Activated naive CD4-positive, alpha-beta T cell treated with anti-CD3 and anti-CD28 coated beads for 36 hours (primary cell): Measurements from ENCODE around the gene MTF1. TPM values are rescaled to one million over a fixed set of nuclear protein-coding genes. Genes with fewer than 3 reads are reported as not detected.
A peak's percentile ranks its signal among the peaks of the same experiment; 100 is the strongest.

ENCODE experiments used
- CTCF ChIA-PET: fragments of 350-600 bp; sonication (Branson Sonifier 250); formaldehyde crosslinking; loops from one replicate; lab custom pipeline; 2021; ENCODE audit warnings: antibody characterized with exemption; lab: Charles Lee
- DNase-seq: peaks from one replicate; pipeline ENCODE4 v3.0.0-alpha.2; 2020
- H3K27ac Mint-ChIP-seq: one replicate; pipeline ENCODE4 v1.8.0; 2021; ENCODE audit warnings: mild to moderate bottlenecking, mixed read lengths
- H3K27me3 Mint-ChIP-seq: one replicate; pipeline ENCODE4 v1.8.0; 2021; ENCODE audit warnings: low read depth, mixed read lengths
- H3K36me3 Mint-ChIP-seq: one replicate; pipeline ENCODE4 v1.8.0; 2021; ENCODE audit warnings: low read depth, mixed read lengths
- H3K4me1 Mint-ChIP-seq: one replicate; pipeline ENCODE4 v1.8.0; 2021; ENCODE audit warnings: low read depth, mixed read lengths
- H3K4me3 Mint-ChIP-seq: one replicate; pipeline ENCODE4 v1.8.0; 2021; ENCODE audit warnings: mild to moderate bottlenecking, moderate library complexity, mixed read lengths
- H3K9me3 Mint-ChIP-seq: one replicate; pipeline ENCODE4 v1.8.0; 2021; ENCODE audit warnings: mixed read lengths
- intact Hi-C: fragments of 100-400 bp; cut with micrococcal nuclease; formaldehyde crosslinking; loops from one replicate; pipeline ENCODE4 v1.15.1; 2023
- total RNA-seq, 2 experiments: library from RNA; stranded (reverse); gene quantifications; one replicate each; pipeline ENCODE4 v1.2.3, GENCODE V29; 2021

Gene MTF1
- total RNA-seq, 2 experiments from 2014 or later = 18.9 to 19.1 TPM

- H3K4me3 Mint-ChIP-seq = peak overlapping the region; percentile 39
- peak; percentile 27 for DNase-seq
- H3K27ac Mint-ChIP-seq = peak overlapping the region; percentile 50
- CTCF ChIA-PET = interaction anchor here (0.6 to 4.7 kb wide), 3 partner anchors 9 to 26 kb away, joined by 3 to 22 read pairs (median 4); partner anchors contain the start of gene MTF1
- intact Hi-C loops = no loop called here
- peaks cover 6% of the 10 kb centered on the region for H3K36me3 Mint-ChIP-seq
- H3K9me3 Mint-ChIP-seq = no peaks in the 10 kb centered on the region
- H3K4me1 Mint-ChIP-seq = peaks cover 38% of the 10 kb centered on the region
- H3K27me3 Mint-ChIP-seq = no peaks in the 10 kb centered on the region
Measured at GRCh38 chr1:37846647-37847339, 12.6 kb downstream of the MTF1 start.

GRCh38 chr1:37845786-37846185 is 13.6 kb downstream of the MTF1 start:
- peaks cover 38% of the 10 kb centered on the region for H3K4me1 Mint-ChIP-seq
- intact Hi-C loops = no loop called here

GRCh38 chr1:37845049-37845646 is 14.2 kb downstream of the MTF1 start:
- Mint-ChIP-seq H3K4me3 (no peak overlapping the region), H3K27ac (no peak overlapping the region), H3K36me3 (peaks cover 6% of the 10 kb centered on the region), H3K9me3 (no peaks in the 10 kb centered on the region), H3K4me1 (peaks cover 38% of the 10 kb centered on the region), H3K27me3 (no peaks in the 10 kb centered on the region)
- no peak for DNase-seq
- CTCF ChIA-PET = interaction anchor here (4.7 kb wide), 1 partner anchor 15 kb away, joined by 22 read pairs; the partner anchor contains the start of gene MTF1
- intact Hi-C loops = no loop called here

More at GRCh38 chr1:37845786-37846185, 13.6 kb downstream of the MTF1 start:
- CTCF ChIA-PET = interaction anchor here (4.7 kb wide), 1 partner anchor 14 kb away, joined by 22 read pairs; the partner anchor contains the start of gene MTF1
- Mint-ChIP-seq H3K4me3 (no peak overlapping the region), H3K27me3 (no peaks in the 10 kb centered on the region), H3K36me3 (peaks cover 6% of the 10 kb centered on the region), H3K9me3 (no peaks in the 10 kb centered on the region), H3K27ac (no peak overlapping the region)
- no peak for DNase-seq

GRCh38 chr1:37844536-37844935 is 14.9 kb downstream of the MTF1 start:
- no peaks in the 10 kb centered on the region for H3K27me3 Mint-ChIP-seq
- H3K4me3 Mint-ChIP-seq = no peak overlapping the region
- peaks cover 38% of the 10 kb centered on the region for H3K4me1 Mint-ChIP-seq
- intact Hi-C loops = no loop called here
- peaks cover 6% of the 10 kb centered on the region for H3K36me3 Mint-ChIP-seq
- no peak overlapping the region for H3K27ac Mint-ChIP-seq
- CTCF ChIA-PET = interaction anchor here (4.7 kb wide), 1 partner anchor 15 kb away, joined by 22 read pairs; the partner anchor contains the start of gene MTF1
- no peak for DNase-seq
- H3K9me3 Mint-ChIP-seq = no peaks in the 10 kb centered on the region

GRCh38 chr1:37841652-37842051 is 17.7 kb downstream of the MTF1 start:
- H3K9me3 Mint-ChIP-seq = no peaks in the 10 kb centered on the region
- DNase-seq = no peak
- H3K27me3 Mint-ChIP-seq = no peaks in the 10 kb centered on the region
- H3K36me3 Mint-ChIP-seq = peaks cover 7% of the 10 kb centered on the region
- H3K4me1 Mint-ChIP-seq = peaks cover 23% of the 10 kb centered on the region
- intact Hi-C loops = no loop called here
- CTCF ChIA-PET = no interaction called here
- no peak overlapping the region for H3K27ac Mint-ChIP-seq
- H3K4me3 Mint-ChIP-seq = no peak overlapping the region

GRCh38 chr1:37840711-37841110 is 18.7 kb downstream of the MTF1 start:
- Mint-ChIP-seq H3K9me3 (no peaks in the 10 kb centered on the region), H3K27ac (no peak overlapping the region), H3K36me3 (peaks cover 7% of the 10 kb centered on the region), H3K27me3 (no peaks in the 10 kb centered on the region), H3K4me3 (no peak overlapping the region), H3K4me1 (peaks cover 14% of the 10 kb centered on the region)
- no peak for DNase-seq
- CTCF ChIA-PET = interaction anchor here (0.6 to 1.0 kb wide), 2 partner anchors 10 to 19 kb away, joined by 3 read pairs; no protein-coding TSS in a partner anchor
- intact Hi-C loops = no loop called here

DNA sequence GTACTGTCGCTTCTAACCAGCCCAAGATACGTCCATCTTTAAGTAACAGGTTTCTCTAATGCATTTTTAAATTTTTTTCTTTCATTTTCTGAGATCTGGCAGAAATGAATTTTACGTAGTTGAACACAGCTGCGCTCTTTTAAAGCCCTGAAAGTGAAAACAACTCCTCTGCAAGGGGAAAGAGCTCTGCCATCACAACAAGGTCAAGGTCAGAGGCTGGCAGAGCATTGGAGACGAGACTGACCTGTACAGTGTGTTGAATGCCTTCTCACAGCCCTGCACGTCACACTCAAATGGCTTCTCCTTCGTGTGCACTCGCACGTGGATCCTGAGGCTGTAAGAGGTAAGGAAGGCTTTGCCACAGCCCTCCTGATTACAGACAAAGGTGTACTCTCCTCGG is 19.7 kb downstream of the MTF1 start:
- no peak for DNase-seq
- intact Hi-C loops = no loop called here
- no peak overlapping the region for H3K4me3 Mint-ChIP-seq
- no peaks in the 10 kb centered on the region for H3K27me3 Mint-ChIP-seq
- H3K9me3 Mint-ChIP-seq = no peaks in the 10 kb centered on the region
- peaks cover 5% of the 10 kb centered on the region for H3K4me1 Mint-ChIP-seq
- peaks cover 7% of the 10 kb centered on the region for H3K36me3 Mint-ChIP-seq
- CTCF ChIA-PET = interaction anchor here (0.5 to 0.6 kb wide), 2 partner anchors 17 to 28 kb away, joined by 3 read pairs; no protein-coding TSS in a partner anchor
- no peak overlapping the region for H3K27ac Mint-ChIP-seq

GRCh38 chr1:37836788-37837187 is 22.6 kb downstream of the MTF1 start:
- H3K27ac Mint-ChIP-seq = no peak overlapping the region
- intact Hi-C loops = no loop called here
- no peak overlapping the region for H3K4me3 Mint-ChIP-seq
- no peak for DNase-seq
- no peaks in the 10 kb centered on the region for H3K9me3 Mint-ChIP-seq
- CTCF ChIA-PET = no interaction called here
- peaks cover 19% of the 10 kb centered on the region for H3K36me3 Mint-ChIP-seq
- no peaks in the 10 kb centered on the region for H3K27me3 Mint-ChIP-seq
- H3K4me1 Mint-ChIP-seq = no peaks in the 10 kb centered on the region

DNA sequence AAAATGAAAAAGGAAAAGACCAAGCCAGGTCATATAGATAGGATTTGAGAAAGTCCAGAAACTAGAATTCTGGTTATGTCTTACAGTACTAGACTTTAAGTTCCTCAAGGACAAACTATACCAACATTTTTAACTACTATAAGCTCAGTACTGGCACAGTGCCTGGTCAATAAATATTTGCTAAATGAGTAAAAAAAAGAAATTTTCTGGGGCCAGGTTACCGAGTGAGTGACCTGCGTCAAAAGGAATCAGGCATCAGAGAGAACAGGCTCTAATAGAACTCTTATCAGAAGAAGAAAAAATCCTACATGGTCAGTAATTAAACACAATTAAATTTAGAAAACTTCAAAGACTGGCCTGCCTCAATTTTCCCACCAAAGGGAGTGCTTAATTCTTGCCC is 27.6 kb downstream of the MTF1 start:
- CTCF ChIA-PET = interaction anchor here (0.6 to 1.4 kb wide), 4 partner anchors 11 to 378 kb away, joined by 3 to 5 read pairs (median 4); no protein-coding TSS in a partner anchor
- no peaks in the 10 kb centered on the region for H3K27me3 Mint-ChIP-seq
- H3K4me1 Mint-ChIP-seq = no peaks in the 10 kb centered on the region
- no peaks in the 10 kb centered on the region for H3K9me3 Mint-ChIP-seq
- H3K36me3 Mint-ChIP-seq = peaks cover 28% of the 10 kb centered on the region
- no peak overlapping the region for H3K27ac Mint-ChIP-seq
- no peak overlapping the region for H3K4me3 Mint-ChIP-seq
- intact Hi-C loops = no loop called here
- DNase-seq = no peak

GRCh38 chr1:37831109-37831508 is 28.3 kb downstream of the MTF1 start:
- H3K9me3 Mint-ChIP-seq = no peaks in the 10 kb centered on the region
- no peaks in the 10 kb centered on the region for H3K27me3 Mint-ChIP-seq
- CTCF ChIA-PET = interaction anchor here (0.6 to 1.4 kb wide), 2 partner anchors 12 to 29 kb away, joined by 3 to 5 read pairs; no protein-coding TSS in a partner anchor
- no peak overlapping the region for H3K27ac Mint-ChIP-seq
- DNase-seq = no peak
- no peaks in the 10 kb centered on the region for H3K4me1 Mint-ChIP-seq
- H3K36me3 Mint-ChIP-seq = peaks cover 28% of the 10 kb centered on the region
- intact Hi-C loops = no loop called here
- H3K4me3 Mint-ChIP-seq = no peak overlapping the region

- Mint-ChIP-seq H3K9me3 (no peaks in the 10 kb centered on the region), H3K27me3 (no peaks in the 10 kb centered on the region), H3K27ac (no peak overlapping the region), H3K36me3 (peaks cover 20% of the 10 kb centered on the region), H3K4me3 (no peak overlapping the region), H3K4me1 (peaks cover 14% of the 10 kb centered on the region)
- no peak for DNase-seq
- intact Hi-C loops = no loop called here
- CTCF ChIA-PET = interaction anchor here (0.8 kb wide), 1 partner anchor 107 kb away, joined by 3 read pairs; no protein-coding TSS in a partner anchor
Measured at GRCh38 chr1:37828410-37829074, 30.9 kb downstream of the MTF1 start.

- Mint-ChIP-seq H3K4me1 (peaks cover 17% of the 10 kb centered on the region), H3K36me3 (peaks cover 31% of the 10 kb centered on the region), H3K4me3 (no peak overlapping the region), H3K27me3 (no peaks in the 10 kb centered on the region), H3K9me3 (no peaks in the 10 kb centered on the region), H3K27ac (peak overlapping the region; percentile 47)
- intact Hi-C loops = no loop called here
- CTCF ChIA-PET = interaction anchor here (1.1 kb wide), 1 partner anchor 223 kb away, joined by 3 read pairs; no protein-coding TSS in a partner anchor
- peak; percentile 9 for DNase-seq
Measured at GRCh38 chr1:37825506-37825905, 33.9 kb downstream of the MTF1 start.
